Measurements from ENCODE around the gene CDPF1.

- TF ChIP-seq ESRRA (IDR thresholded peaks at IDR 0.05; ENCODE audit: borderline replicate concordance, low read length): no peak
- no peak for TF ChIP-seq CBX8 (IDR thresholded peaks at IDR 0.05)
- TF ChIP-seq EP300 (IDR thresholded peaks at IDR 0.05): no peak
These were observed 47.0 kb downstream of the CDPF1 start for GRCh38 chr22:46202897-46203600.
